ENCODE results near the gene HIVEP2.
A peak's percentile ranks its signal among the peaks of the same experiment; 100 is the strongest.

Gene HIVEP2

GRCh38 chr6:142892254-142893021 lies 52.5 kb downstream of the HIVEP2 start:
- no peak for DNase-seq (ENCODE audit: low spot score)

DNA sequence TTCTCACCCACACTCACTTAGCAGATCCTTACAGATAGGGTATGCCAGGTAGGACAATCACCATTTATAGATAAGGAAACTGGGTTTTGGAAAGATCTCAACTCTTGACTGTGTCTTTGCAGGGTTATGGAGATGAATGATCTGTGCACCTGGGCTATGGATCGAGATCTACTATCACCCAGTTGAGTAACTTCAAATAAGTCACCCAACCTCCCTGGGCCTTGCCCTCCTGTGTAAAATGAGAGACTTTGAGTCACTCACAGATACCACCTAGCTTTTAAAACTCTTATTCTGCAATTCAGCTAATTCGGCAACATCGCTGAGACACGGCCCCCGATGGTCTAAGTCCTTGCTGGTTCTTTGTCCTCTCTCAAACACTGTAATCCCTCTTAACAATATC lies 53.5 kb downstream of the HIVEP2 start:
- DNase-seq (ENCODE audit: low spot score) = no peak

DNA sequence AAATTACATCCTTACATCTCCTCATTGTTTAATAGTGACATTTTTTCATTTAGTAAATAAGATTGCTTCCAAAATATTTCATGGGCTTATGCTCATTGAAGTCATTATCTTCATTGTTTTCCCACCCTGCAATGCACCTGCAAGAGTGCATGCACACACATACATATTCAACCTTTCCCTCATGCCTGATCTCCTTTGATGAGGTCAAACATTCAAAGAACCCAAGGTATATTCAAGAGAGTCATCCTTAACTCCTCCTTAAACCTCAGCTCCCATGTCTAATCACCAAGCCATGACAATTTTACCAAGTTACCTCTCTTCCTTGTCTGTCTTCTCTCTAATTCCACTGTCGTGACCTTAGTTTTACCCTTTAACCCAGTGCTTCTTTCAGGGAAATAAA lies 56.5 kb downstream of the HIVEP2 start:
- DNase-seq (ENCODE audit: low spot score) = no peak

GRCh38 chr6:142887517-142887916 lies 57.5 kb downstream of the HIVEP2 start:
- no peak for DNase-seq (ENCODE audit: low spot score)

DNA sequence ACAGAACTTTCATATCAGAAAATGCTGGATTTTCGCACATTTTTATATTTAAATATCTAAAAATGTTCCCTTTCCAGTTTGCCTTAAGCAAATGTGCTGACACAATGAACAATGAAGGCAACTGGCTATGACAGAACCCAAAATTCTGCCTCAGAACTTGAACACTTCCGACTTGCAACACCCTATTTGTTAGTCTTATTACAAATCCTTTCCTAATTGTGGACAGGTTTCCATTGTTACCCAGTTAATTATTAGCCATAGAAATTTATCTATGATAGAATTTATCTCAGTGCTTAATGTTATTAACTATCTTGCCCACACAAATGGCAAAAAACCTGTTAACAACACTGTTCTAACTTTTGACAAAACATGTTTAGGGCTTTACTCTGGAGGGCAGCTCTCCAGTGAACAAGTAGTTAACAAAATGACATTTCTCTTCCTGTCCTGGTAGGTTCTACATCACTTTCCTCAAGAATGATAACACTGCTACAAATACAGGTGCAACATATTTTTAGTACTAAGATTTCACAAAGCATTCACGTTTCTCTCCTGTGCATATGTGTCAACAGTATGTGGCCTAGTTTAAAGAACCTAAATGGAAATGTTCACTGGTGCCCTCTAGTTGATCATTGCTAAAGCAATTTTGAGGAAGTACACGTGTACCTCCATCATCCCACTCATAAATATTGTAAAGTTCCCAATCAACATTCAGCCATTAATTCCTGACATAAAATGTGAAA lies 58.4 kb downstream of the HIVEP2 start:
- DNase-seq (ENCODE audit: low spot score) = no peak

DNA sequence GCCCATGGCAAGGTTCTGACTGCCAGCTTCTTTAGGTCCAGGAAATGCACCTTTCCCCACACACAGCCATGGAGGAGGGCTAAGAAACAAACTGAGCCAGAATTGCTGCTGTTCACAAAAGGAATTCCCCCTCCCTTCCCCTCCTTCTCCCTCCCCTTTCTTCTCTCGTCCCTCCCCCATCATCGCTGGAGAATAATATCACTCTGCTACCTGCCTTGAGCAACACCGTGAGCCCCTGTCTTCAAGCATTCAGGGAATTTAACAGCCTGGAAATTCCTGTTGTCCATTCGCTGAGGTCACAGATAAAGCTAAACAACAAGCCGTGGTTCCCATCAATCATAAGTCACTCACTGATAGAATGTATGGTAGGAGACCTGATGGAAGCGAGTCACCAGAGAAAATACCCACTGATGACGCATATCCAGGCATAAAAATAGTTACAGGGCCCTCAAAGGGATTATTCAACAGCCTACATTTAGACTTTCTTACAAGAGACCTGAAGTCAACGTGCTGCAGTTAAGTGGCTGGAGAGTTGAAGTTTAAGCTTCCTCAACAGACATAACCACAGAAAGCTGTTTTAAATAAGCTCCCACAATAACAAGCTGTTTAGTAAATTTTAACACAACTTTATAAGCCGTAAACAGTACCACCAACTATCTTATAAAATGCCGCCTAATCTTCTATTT lies 59.7 kb downstream of the HIVEP2 start:
- DNase-seq (ENCODE audit: low spot score) = peak; percentile 63

DNA sequence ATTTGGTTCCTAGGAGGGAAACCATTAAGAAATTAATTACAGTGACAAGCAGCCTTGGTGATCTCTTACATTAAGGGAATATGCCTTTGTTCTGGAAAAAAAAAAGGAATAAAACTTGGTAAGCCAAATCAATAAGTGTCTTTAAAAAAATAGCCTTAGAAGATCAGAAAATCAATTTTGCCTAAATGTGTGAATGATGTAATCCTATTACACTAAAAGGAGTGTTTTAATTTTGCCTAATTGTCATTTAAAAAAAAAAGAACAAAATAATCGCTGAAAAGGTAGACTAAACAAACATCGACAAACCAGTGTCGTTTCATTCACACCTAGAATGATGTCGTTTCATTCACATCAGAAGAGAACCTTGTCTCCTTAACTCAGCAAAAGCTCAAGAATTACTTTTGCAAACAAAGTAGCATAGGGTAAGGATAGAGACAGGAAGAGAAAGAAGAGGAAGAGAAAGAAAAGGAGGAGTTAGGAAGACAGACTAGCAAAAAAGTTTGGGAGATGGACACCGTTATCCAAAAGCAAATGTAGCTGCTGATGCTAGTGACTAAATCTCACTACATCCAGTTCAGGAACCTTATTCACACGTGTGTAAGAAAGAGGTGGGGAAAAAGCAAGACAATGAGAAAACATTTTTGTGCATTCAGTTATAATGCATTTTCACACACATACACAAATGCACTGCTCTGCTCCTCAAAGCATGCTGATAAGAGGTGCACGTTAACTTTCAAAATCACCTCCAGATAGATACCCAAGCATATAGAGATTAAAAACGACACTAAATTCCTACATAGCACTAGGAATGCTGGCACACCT lies 60.6 kb downstream of the HIVEP2 start:
- no peak for DNase-seq (ENCODE audit: low spot score)

- no peak for DNase-seq (ENCODE audit: low spot score)
These were observed 62.0 kb downstream of the HIVEP2 start for GRCh38 chr6:142883011-142883410.

GRCh38 chr6:142881761-142882160 lies 63.2 kb downstream of the HIVEP2 start:
- no peak for DNase-seq (ENCODE audit: low spot score)

- DNase-seq (ENCODE audit: low spot score) = no peak
These were observed 63.7 kb downstream of the HIVEP2 start for GRCh38 chr6:142881290-142881689.

- DNase-seq (ENCODE audit: low spot score) = no peak
These were observed 64.8 kb downstream of the HIVEP2 start for GRCh38 chr6:142880201-142880600.

GRCh38 chr6:142879527-142879926 lies 65.4 kb downstream of the HIVEP2 start:
- no peak for DNase-seq (ENCODE audit: low spot score)

DNA sequence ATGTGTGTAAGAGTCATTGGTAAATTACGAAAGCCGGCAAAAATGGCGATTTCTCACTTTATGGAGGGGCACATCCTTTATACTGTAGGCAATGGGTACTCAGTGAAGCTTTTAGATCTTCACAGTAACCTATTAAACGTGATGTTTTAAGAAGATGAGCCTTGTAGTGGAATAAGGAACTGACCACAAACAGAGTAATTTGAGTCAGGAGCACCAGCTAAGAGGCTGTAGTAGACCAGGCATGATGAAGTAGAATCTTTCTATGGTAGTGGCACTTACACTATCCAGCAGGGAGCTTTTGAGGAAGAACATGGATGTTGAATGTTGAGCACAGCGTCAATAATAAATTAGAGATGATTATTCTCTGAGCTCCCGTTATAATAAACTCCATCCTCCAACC lies 65.9 kb downstream of the HIVEP2 start:
- DNase-seq (ENCODE audit: low spot score) = no peak

DNA sequence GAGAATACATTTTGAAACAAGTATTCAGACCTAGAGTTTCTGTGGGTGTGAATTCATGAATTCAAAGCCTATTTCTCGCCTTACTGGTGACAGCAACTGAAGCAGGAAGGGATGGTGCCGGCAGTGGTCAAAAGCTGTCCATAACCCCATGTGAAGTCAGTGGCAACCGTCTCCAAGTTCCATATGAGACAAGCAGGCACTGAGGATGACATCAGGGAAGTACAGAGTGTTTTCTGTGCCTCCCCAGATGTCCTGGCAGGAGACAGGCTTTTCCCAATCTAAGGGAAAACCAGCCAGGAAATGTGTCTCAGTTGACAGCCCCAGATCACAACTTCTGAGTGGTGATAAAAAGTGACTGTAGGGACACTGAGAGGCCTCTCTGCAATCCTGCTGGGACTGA lies 66.6 kb downstream of the HIVEP2 start:
- no peak for DNase-seq (ENCODE audit: low spot score)

DNA sequence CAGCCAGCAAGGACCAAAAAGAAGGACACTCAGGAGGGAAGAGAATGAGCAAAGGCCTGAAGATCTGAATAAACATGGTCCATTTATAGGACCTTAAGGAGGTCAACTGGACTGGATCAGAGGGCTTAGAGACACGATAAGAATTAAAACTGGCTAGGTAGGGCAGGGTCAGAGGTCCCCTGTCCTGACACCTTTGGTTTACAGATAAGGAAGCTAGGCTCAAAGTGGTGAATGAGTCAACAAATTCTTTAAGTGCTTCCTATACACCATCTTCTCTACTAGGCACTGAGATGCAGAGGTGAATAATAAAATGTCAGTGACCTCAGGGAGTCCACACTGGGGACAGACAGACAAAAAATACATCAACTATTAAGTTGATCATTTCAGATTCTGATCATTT lies 70.3 kb downstream of the HIVEP2 start:
- no peak for DNase-seq (ENCODE audit: low spot score)

DNA sequence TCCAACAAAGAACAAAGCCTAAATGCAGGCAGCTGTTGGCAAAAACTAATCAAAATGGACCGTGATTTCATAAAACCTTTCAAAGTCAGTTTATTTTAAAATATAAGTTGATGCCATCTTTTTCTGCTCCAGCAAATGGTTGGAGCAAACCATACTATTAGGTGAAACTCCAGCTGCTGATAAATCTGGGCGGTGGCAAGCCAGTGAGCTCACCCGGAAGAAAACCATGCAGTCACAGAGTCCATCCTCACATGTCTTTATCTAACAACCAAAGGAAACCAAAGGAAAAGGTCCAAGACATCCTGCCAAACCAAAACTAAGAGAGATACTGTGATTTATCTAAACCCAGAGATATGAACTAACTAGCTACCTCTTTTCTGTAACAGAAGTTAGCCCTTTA lies 72.6 kb downstream of the HIVEP2 start:
- peak; percentile 48 for DNase-seq (ENCODE audit: low spot score)

DNA sequence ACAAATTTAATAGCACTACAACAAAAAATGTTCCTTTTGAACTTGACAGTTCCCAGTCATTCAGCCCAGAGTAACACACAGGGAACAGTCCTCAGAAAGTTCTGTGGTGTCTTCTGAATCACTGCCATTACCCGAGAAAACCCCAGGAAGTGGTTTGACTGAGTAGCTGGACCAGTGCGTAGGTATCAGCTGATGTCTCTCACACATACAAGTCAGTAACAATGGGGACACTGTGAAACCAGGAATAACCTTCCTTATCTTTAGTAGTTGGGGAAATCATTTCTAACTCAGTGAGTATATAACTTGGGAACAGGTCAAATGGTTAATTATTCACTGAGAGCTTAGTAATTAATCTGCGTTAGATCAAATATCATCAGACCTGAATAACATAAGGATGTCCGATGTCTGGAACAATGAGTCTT lies 73.1 kb downstream of the HIVEP2 start:
- peak; percentile 94 for DNase-seq (ENCODE audit: low spot score)

DNA sequence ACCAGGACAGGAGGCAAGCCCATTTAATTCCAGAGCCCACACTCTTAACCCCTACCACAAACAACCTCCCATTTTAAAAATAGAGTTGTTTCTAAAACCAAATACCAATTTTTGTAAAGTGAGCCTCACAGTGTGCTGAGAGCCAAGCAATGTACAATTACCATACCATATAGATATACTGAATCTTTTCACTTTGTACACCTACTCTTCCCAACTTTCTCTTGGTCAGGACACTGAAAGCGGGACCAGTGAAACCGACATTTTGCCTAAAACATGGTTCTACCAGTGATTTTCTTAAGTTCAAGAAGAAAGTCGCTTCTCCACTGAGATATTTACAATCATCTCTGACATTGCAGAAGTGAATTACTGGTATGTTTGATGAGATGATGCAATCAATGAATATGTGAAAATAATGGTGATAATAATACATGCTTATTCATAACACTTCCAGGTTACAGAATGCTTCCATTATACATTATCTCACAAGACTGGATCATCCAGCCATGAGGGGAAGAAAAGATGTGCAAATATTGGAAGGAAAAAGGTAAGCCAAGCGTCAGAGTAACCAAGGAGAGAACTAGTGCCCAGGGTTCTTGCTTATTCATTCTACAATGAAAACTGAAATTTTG lies 74.1 kb downstream of the HIVEP2 start:
- DNase-seq (ENCODE audit: low spot score) = no peak

- no peak for DNase-seq (ENCODE audit: low spot score)
These were observed 76.1 kb downstream of the HIVEP2 start for GRCh38 chr6:142868917-142869316.

- DNase-seq (ENCODE audit: low spot score) = no peak
These were observed 76.8 kb downstream of the HIVEP2 start for GRCh38 chr6:142867988-142868812.

DNA sequence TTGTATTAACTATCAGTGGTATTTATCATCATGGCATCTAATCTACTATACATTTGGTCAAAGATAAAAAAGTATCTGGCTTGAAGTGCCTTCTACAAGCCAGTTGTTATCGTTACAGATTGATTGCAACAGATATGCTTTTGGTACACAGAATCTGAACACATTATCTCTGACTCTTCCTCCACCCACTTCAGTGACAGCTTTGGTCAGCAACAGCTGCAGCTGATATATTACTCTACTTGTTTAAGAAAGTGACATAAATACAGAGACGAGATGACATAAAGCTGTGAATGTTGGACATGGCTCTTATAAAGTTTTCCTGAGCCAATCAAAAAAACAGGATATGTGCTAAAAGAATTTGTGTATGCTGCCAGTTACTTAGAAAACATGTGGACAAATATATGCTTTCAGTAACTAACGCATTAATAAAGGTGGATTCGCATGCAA lies 77.6 kb downstream of the HIVEP2 start:
- no peak for DNase-seq (ENCODE audit: low spot score)

Measured in COLO829 (cell line).